Heart left ventricle (tissue), 16 donors: Measurements from ENCODE around the gene GATM. TPM values are rescaled to one million over a fixed set of nuclear protein-coding genes. Genes with fewer than 3 reads are reported as not detected.

ENCODE experiments used
- ATAC-seq, 4 donors: fragments of 200-7000 bp; cut with Tn5 transposase; one replicate each; pipeline ENCODE4 v1.9.1; 2020 to 2022; ENCODE audit warnings: moderate library complexity in 4 of 4, mild to moderate bottlenecking in 3 of 4, moderate number of reproducible peaks in 1 of 4
- DNase-seq, 5 donors: peaks; one replicate each; pipeline ENCODE4 v3.0.0-alpha.2; 2020
- H3K27ac ChIP-seq, 12 donors: fragments of 200-600 bp; sonication (generic) in 4 of 12; one replicate each; pipeline versions ENCODE4 v1.5.0 to v1.8.0; 2016 to 2022; ENCODE audit warnings: mild to moderate bottlenecking in 2 of 12
- H3K27me3 ChIP-seq, 9 donors: fragments of 200-600 bp; sonication (generic) in 2 of 9; one replicate each; pipeline versions ENCODE4 v1.5.1 to v1.8.0; 2016 to 2022; ENCODE audit warnings: mild to moderate bottlenecking in 3 of 9
- H3K36me3 ChIP-seq, 9 donors: fragments of 200-600 bp; sonication (generic) in 2 of 9; one replicate each; pipeline versions ENCODE4 v1.5.0 to v1.8.0; 2018 to 2022; ENCODE audit warnings: mild to moderate bottlenecking in 2 of 9
- H3K4me1 ChIP-seq, 12 donors: fragments of 200-600 bp; sonication (generic) in 4 of 12; one replicate each; pipeline versions ENCODE4 v1.5.0 to v1.8.0; 2016 to 2022; ENCODE audit warnings: mild to moderate bottlenecking in 3 of 12
- H3K4me3 ChIP-seq, 12 donors: fragments of 200-600 bp; sonication (generic) in 4 of 12; one replicate each; pipeline versions ENCODE4 v1.5.0 to v1.8.0; 2017 to 2022; ENCODE audit warnings: mild to moderate bottlenecking in 9 of 12, moderate library complexity in 4 of 12
- H3K9me3 ChIP-seq, 12 donors: fragments of 200-600 bp; sonication (generic) in 4 of 12; one replicate each; pipeline versions ENCODE4 v1.5.0 to v1.8.0; 2016 to 2022; ENCODE audit warnings: mild to moderate bottlenecking in 1 of 12
- CTCF ChIP-seq, 12 donors: fragments of 200-600 bp; sonication (generic) in 4 of 12; IDR thresholded peaks; one replicate each; pipeline versions ENCODE4 v1.5.0 to v1.8.0; 2018 to 2022; ENCODE audit warnings: antibody characterized with exemption in 12 of 12, mild to moderate bottlenecking in 5 of 12
- POLR2A ChIP-seq, 2 donors: fragments of 450-650 bp; IDR thresholded peaks; one replicate each; pipeline ENCODE4 v1.6.1; 2017; ENCODE audit warnings: antibody characterized with exemption in 2 of 2, mild to moderate bottlenecking in 2 of 2, moderate library complexity in 2 of 2
- WGBS, 4 donors: extraction: QIAGEN DNeasy Blood & Tissue Kit in 2 of 4; methylation state at CpG; one replicate each; pipeline versions ENCODE4 v1.1.5 to v1.1.7; 2013 to 2018; 5-methylcytosine and 5-hydroxymethylcytosine counted together
- intact Hi-C, 10 donors: fragments of 100-400 bp; cut with DNase I; formaldehyde crosslinking; loops; one replicate each; pipeline versions ENCODE4 v1.11.1 to v1.14.2; 2022
- polyA plus RNA-seq, 2 donors: library from polyadenylated mRNA; stranded (reverse); fragments of 200-250 nt; gene quantifications; one replicate each; pipeline ENCODE4 v1.2.3, GENCODE V29; 2013
- total RNA-seq, 9 donors: library from RNA; depleted of rRNA in 2 of 9; stranded (reverse); fragments of >200 nt in 2 of 9; fragmentation: NEBNext Ultra II Directional in 3 of 9; extraction: Animal tissue kit (Norgen Biotek cat#: 25700) in 3 of 9; gene quantifications; one replicate each; pipeline versions ENCODE4 v1.1.0 to v1.2.4, GENCODE V29; 2016 to 2023
- donor health status: ischemic (EF 13 %, LVEDD 7.1; RV severe dilation, severe dysfunction).
- donor health status: healthy with polysubstance abuse.
- donor health status: DM: no; HTN: yes; CAD: no.
- donor health status: DM: no; HTN: no; CAD: no.
- donor health status: ischemic (EF 25% LVEDD 6.9; RV normal size, moderate dysfunction).
- donor health status: ischemic (EF 25% LVEDD 5.7; RV mildly dilated, moderate dysfunction).
- donor health status: healthy.
- donor health status: DM: yes; HTN: yes; CAD: no.
- donor health status: ischemic (EF 35%, LVEDD 5.7; RV mildly dilated, moderate dysfunction).
- donor health status: nonischemic (EF 11% LVEDD 7.7; RV severe dilation, severe dysfunction).
- donor health status: DM: yes; HTN: yes; CAD: no.
- donor health status: PGD.
- donor health status: ischemic (EF 29% LVEDD 5.4; RV normal size, mild dysfunction).
- donor health status: nonischemic (EF 23%, LVEDD 6.1; RV moderate dilation, normal function).

Gene GATM
- total and polyA plus RNA-seq, 11 donors: 8.3 to 121 (median 18.5) TPM

DNA sequence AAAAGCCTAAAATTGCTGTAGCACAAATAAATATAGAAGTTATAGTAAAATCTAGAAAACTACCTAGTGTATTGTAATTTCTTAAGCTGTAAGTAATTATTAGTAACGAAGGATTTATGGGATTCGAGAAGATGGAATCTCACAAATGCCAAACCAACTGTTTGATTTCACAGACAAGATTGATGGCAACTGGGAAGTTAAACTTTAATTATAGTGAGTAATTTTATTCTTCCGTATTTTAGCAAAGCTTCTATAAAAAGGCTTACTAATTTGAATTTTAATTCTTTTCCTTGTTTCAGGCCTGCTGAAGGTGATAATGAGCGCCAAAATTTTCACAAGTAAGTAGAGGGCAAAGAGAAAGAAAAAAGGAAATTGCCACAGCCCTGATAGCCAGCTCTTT, 36.6 kb downstream of the GATM start:
- Histone ChIP-seq H3K36me3 (no peaks in the 10 kb centered on the region), H3K4me3 (no peak overlapping the region), H3K9me3 (no peaks in the 10 kb centered on the region), H3K27me3 (no peaks in the 10 kb centered on the region), H3K27ac (no peak overlapping the region), H3K4me1 (peaks cover 0 to 9% (median 0%) of the 10 kb centered on the region in 12 donors)
- intact Hi-C loops: no loop called here
- TF ChIP-seq POLR2A (IDR thresholded peaks at IDR 0.05): no peak
- TF ChIP-seq CTCF (IDR thresholded peaks at IDR 0.05): no peak
- 87 to 93% (median 88%) methylated on average over 4 of the region's 4 CpGs for WGBS, 4 donors
- ATAC-seq (no peak), DNase-seq (no peak)

- H3K4me3 ChIP-seq: no peak overlapping the region
- WGBS, 4 donors: 80 to 86% (median 83%) methylated on average over 3 of the region's 3 CpGs
- intact Hi-C loops: no loop called here
- no peaks in the 10 kb centered on the region for H3K27me3 ChIP-seq
- TF ChIP-seq POLR2A (IDR thresholded peaks at IDR 0.05) (no peak), CTCF (IDR thresholded peaks at IDR 0.05) (no peak)
- H3K9me3 ChIP-seq: no peaks in the 10 kb centered on the region
- ATAC-seq (no peak), DNase-seq (no peak)
- H3K27ac ChIP-seq: no peak overlapping the region
- no peaks in the 10 kb centered on the region for H3K4me1 ChIP-seq
- H3K36me3 ChIP-seq: no peaks in the 10 kb centered on the region
These were observed 37.9 kb downstream of the GATM start for GRCh38 chr15:45340429-45340828.

DNA sequence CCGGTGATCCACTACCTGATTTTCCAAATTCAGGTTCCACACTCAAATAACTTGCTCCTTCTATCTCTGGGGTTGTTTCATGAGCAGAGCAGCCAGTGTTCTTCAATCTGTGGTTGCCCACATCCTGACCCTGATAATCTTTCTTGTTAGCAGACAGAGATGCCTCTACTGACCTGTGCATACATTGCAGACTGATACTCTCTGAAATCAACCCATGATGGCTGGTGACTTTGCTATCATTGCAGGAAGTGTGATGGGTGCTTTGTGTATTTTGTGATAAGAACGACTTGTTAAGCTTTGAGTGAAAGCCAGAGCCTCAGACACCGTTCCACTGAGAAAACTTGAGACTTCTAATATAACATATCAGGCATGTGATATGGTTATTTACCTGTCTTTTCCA, 39.9 kb downstream of the GATM start:
- intact Hi-C loops: no loop called here
- H3K4me1 ChIP-seq: peaks cover 0 to 12% (median 7%) of the 10 kb centered on the region in 12 donors
- no peaks in the 10 kb centered on the region for H3K27me3 ChIP-seq
- H3K9me3 ChIP-seq: no peaks in the 10 kb centered on the region
- TF ChIP-seq CTCF (IDR thresholded peaks at IDR 0.05) (no peak), POLR2A (IDR thresholded peaks at IDR 0.05) (no peak)
- no peak overlapping the region for H3K4me3 ChIP-seq
- no peaks in the 10 kb centered on the region for H3K36me3 ChIP-seq
- DNase-seq (no peak), ATAC-seq (no peak)
- H3K27ac ChIP-seq: no peak overlapping the region
- WGBS, 4 donors: 45 to 57% (median 53%) methylated on average over 3 of the region's 3 CpGs

- TF ChIP-seq POLR2A (IDR thresholded peaks at IDR 0.05) (no peak), CTCF (IDR thresholded peaks at IDR 0.05) (no peak)
- intact Hi-C loops: no loop called here
- H3K36me3 ChIP-seq: no peaks in the 10 kb centered on the region
- ATAC-seq (no peak), DNase-seq (no peak)
- 67 to 74% (median 68%) methylated on average over 1 of the region's 1 CpG for WGBS, 4 donors
- peaks cover 0 to 24% (median 12%) of the 10 kb centered on the region in 12 donors for H3K4me1 ChIP-seq
- no peaks in the 10 kb centered on the region for H3K27me3 ChIP-seq
- H3K27ac ChIP-seq: no peak overlapping the region
- H3K4me3 ChIP-seq: no peak overlapping the region
- H3K9me3 ChIP-seq: no peaks in the 10 kb centered on the region
These were observed 41.1 kb downstream of the GATM start for GRCh38 chr15:45337224-45337623.
